Mesendoderm (in vitro differentiated cells): ENCODE results near the gene KLRD1.
A peak's percentile ranks its signal among the peaks of the same experiment; 100 is the strongest.
"Not testable (repeated sequence)": the region's sequence is repeated elsewhere in the genome, so short reads cannot be mapped to it uniquely, and the experiment has no call there.

ENCODE experiments used
- DNase-seq: peaks from one replicate; pipeline ENCODE4 v3.0.0; 2013
- H2AK5ac ChIP-seq: 2 replicates; pipeline ENCODE4 v1.6.1; 2013; ENCODE audit warnings: low read length, inconsistent platforms
- H2BK120ac ChIP-seq: 2 replicates; pipeline ENCODE4 v1.6.1; 2013; ENCODE audit warnings: low read depth, mild to moderate bottlenecking, low read length, moderate library complexity, mixed read lengths
- H2BK15ac ChIP-seq: replicated peaks from 2 replicates; pipeline ENCODE4 v1.6.1; 2013; ENCODE audit warnings: low read depth, mild to moderate bottlenecking, moderate library complexity
- H2BK5ac ChIP-seq: 2 replicates; pipeline ENCODE4 v1.6.1; 2013; ENCODE audit warnings: low read length, inconsistent platforms
- H3K18ac ChIP-seq: 2 replicates; pipeline ENCODE4 v1.6.1; 2013; ENCODE audit warnings: mild to moderate bottlenecking, low read length, mixed read lengths
- H3K23ac ChIP-seq: one replicate; pipeline ENCODE4 v1.6.1; 2013; ENCODE audit warnings: low read length
- H3K27ac ChIP-seq: 2 replicates; pipeline ENCODE4 v1.5.1; 2013; ENCODE audit warnings: low read depth, mild to moderate bottlenecking, inconsistent platforms, low read length, moderate library complexity
- H3K27me3 ChIP-seq: 2 replicates; pipeline ENCODE4 v1.6.1; 2013; ENCODE audit warnings: low read length, control low read depth, mild to moderate bottlenecking, inconsistent platforms; ENCODE audit not compliant: insufficient read depth, poor library complexity
- H3K36me3 ChIP-seq: 2 replicates; pipeline ENCODE4 v1.6.1; 2013; ENCODE audit warnings: low read length, inconsistent platforms; ENCODE audit not compliant: control insufficient read depth, insufficient read depth
- H3K4ac ChIP-seq: one replicate; pipeline ENCODE4 v1.6.1; 2013; ENCODE audit warnings: low read depth, mild to moderate bottlenecking, low read length, moderate library complexity
- H3K4me1 ChIP-seq: 2 replicates; pipeline ENCODE4 v1.6.1; 2013; ENCODE audit warnings: low read depth, low read length, inconsistent platforms; ENCODE audit not compliant: control insufficient read depth
- H3K4me2 ChIP-seq: 2 replicates; pipeline ENCODE4 v1.6.1; 2013; ENCODE audit warnings: low read length
- H3K4me3 ChIP-seq: 2 replicates; pipeline ENCODE4 v1.5.1; 2013; ENCODE audit warnings: mild to moderate bottlenecking, low read length
- H3K56ac ChIP-seq: one replicate; pipeline ENCODE4 v1.6.1; 2013; ENCODE audit warnings: low read length
- H3K79me1 ChIP-seq: 2 replicates; pipeline ENCODE4 v1.6.1; 2013; ENCODE audit warnings: low read length, inconsistent platforms
- H3K79me2 ChIP-seq: 2 replicates; pipeline ENCODE4 v1.6.1; 2013; ENCODE audit warnings: mild to moderate bottlenecking, low read length; ENCODE audit not compliant: control insufficient read depth, insufficient read depth
- H3K9ac ChIP-seq: 2 replicates; pipeline ENCODE4 v1.6.1; 2013; ENCODE audit warnings: low read length, inconsistent platforms
- H4K5ac ChIP-seq: one replicate; pipeline ENCODE4 v1.6.1; 2013; ENCODE audit warnings: low read length
- H4K8ac ChIP-seq: one replicate; pipeline ENCODE4 v1.6.1; 2013; ENCODE audit warnings: low read depth, mild to moderate bottlenecking, control low read depth, low read length, moderate library complexity
- WGBS: extraction: QIAGEN DNeasy Blood & Tissue Kit; methylation state at CpG from one replicate; pipeline ENCODE4 v1.1.7; 2013; ENCODE audit warnings: low lambda C conversion rate, missing lambda C conversion rate; ENCODE audit not compliant: insufficient coverage; ENCODE audit errors: extremely low coverage; 5-methylcytosine and 5-hydroxymethylcytosine counted together

Gene KLRD1

GRCh38 chr12:10339053-10339840, 31.6 kb downstream of the KLRD1 start:
- Histone ChIP-seq H3K79me2 (no peaks in the 10 kb centered on the region), H3K56ac (no peak overlapping the region), H2BK15ac (no peak overlapping the region), H3K18ac (no peak overlapping the region), H3K9ac (no peak overlapping the region), H4K5ac (no peak overlapping the region), H2BK5ac (peak overlapping the region; percentile 43), H3K4ac (peak overlapping the region; percentile 7), H3K79me1 (no peaks in the 10 kb centered on the region), H2BK120ac (peak overlapping the region; percentile 49), H3K36me3 (no peaks in the 10 kb centered on the region), H3K27me3 (no peaks in the 10 kb centered on the region), H3K4me3 (no peak overlapping the region), H3K4me1 (no peaks in the 10 kb centered on the region), H3K4me2 (no peak overlapping the region), H3K27ac (no peak overlapping the region), H2AK5ac (peak overlapping the region; percentile 37), H3K23ac (no peak overlapping the region), H4K8ac (no peak overlapping the region)
- no CpG with 5 or more reads among the region's 9 CpGs for WGBS
- DNase-seq = peak; percentile 47

GRCh38 chr12:10340946-10341345, 33.3 kb downstream of the KLRD1 start:
- H3K4me3 ChIP-seq, H3K4me1 ChIP-seq, H3K23ac ChIP-seq, H3K36me3 ChIP-seq, H3K79me2 ChIP-seq, H3K4ac ChIP-seq, H4K5ac ChIP-seq, H3K79me1 ChIP-seq, DNase-seq, H3K9ac ChIP-seq, H3K27me3 ChIP-seq, H2BK120ac ChIP-seq, H2BK5ac ChIP-seq, H3K27ac ChIP-seq, H3K56ac ChIP-seq, H3K4me2 ChIP-seq, H4K8ac ChIP-seq, H3K18ac ChIP-seq, H2BK15ac ChIP-seq, H2AK5ac ChIP-seq: not testable (repeated sequence)
- no CpG with 5 or more reads among the region's 2 CpGs for WGBS

- Histone ChIP-seq H2BK120ac (no peak overlapping the region), H3K4me2 (no peak overlapping the region), H3K79me2 (no peaks in the 10 kb centered on the region), H3K36me3 (no peaks in the 10 kb centered on the region), H3K18ac (no peak overlapping the region), H2BK5ac (no peak overlapping the region), H3K4ac (no peak overlapping the region), H3K4me1 (no peaks in the 10 kb centered on the region), H2BK15ac (no peak overlapping the region), H3K27ac (no peak overlapping the region), H3K56ac (no peak overlapping the region), H3K23ac (no peak overlapping the region), H4K8ac (no peak overlapping the region), H3K79me1 (no peaks in the 10 kb centered on the region), H2AK5ac (no peak overlapping the region), H3K9ac (no peak overlapping the region), H3K4me3 (no peak overlapping the region), H3K27me3 (no peaks in the 10 kb centered on the region), H4K5ac (no peak overlapping the region)
- no peak for DNase-seq
- WGBS = no CpG with 5 or more reads among the region's 1 CpG
These were observed 34.3 kb downstream of the KLRD1 start for GRCh38 chr12:10341892-10342509.

- not testable (repeated sequence) for H3K27me3 ChIP-seq, DNase-seq, H3K4me1 ChIP-seq, H2BK120ac ChIP-seq, H3K18ac ChIP-seq, H3K27ac ChIP-seq, H3K4me2 ChIP-seq, H2AK5ac ChIP-seq, H3K9ac ChIP-seq, H3K56ac ChIP-seq, H2BK5ac ChIP-seq, H3K79me2 ChIP-seq, H3K79me1 ChIP-seq, H3K23ac ChIP-seq, H4K8ac ChIP-seq, H3K4me3 ChIP-seq, H2BK15ac ChIP-seq, H3K36me3 ChIP-seq, H4K5ac ChIP-seq, H3K4ac ChIP-seq
- no CpG with 5 or more reads among the region's 3 CpGs for WGBS
These were observed 43.8 kb downstream of the KLRD1 start for GRCh38 chr12:10351457-10351856.

- Histone ChIP-seq H3K4me3 (no peak overlapping the region), H3K4me1 (peaks cover 3% of the 10 kb centered on the region), H3K23ac (no peak overlapping the region), H2BK120ac (no peak overlapping the region), H2AK5ac (peak overlapping the region; percentile 25), H3K27ac (peak overlapping the region; percentile 69), H3K9ac (no peak overlapping the region), H3K79me1 (no peaks in the 10 kb centered on the region), H3K4ac (no peak overlapping the region), H4K8ac (no peak overlapping the region), H3K79me2 (no peaks in the 10 kb centered on the region), H2BK5ac (no peak overlapping the region), H3K4me2 (no peak overlapping the region), H3K18ac (peak overlapping the region; percentile 16), H2BK15ac (no peak overlapping the region), H4K5ac (no peak overlapping the region), H3K36me3 (no peaks in the 10 kb centered on the region), H3K56ac (peak overlapping the region; percentile 75), H3K27me3 (no peaks in the 10 kb centered on the region)
- peak; percentile 60 for DNase-seq
- no CpG with 5 or more reads among the region's 4 CpGs for WGBS
These were observed 46.4 kb downstream of the KLRD1 start for GRCh38 chr12:10354071-10354470.
